DMS 273 treated with DMSO at 0.1 percent for 48 hours (cell line): ENCODE measurements around the gene SINHCAF.

Experiments
- DNase-seq: peaks from one replicate; lab custom pipeline; 2025; lab: John Stamatoyannopoulos, UW

SINHCAF gene

GRCh38 chr12:31331242-31331641 lies 5.3 kb upstream of the SINHCAF start:
- no peak for DNase-seq

GRCh38 chr12:31326736-31327659 lies 1.0 kb upstream of the SINHCAF start:
- no peak for DNase-seq

- DNase-seq, result no peak
Measured at GRCh38 chr12:31325524-31325875, 450 bp downstream of the SINHCAF start.

GRCh38 chr12:31324845-31325523 lies 966 bp downstream of the SINHCAF start:
- no peak for DNase-seq

GRCh38 chr12:31324116-31324844 lies 1.7 kb downstream of the SINHCAF start:
- DNase-seq, result no peak

GRCh38 chr12:31323391-31324115 lies 2.4 kb downstream of the SINHCAF start:
- DNase-seq, result no peak

- no peak for DNase-seq
Measured at GRCh38 chr12:31322801-31323207, 3.1 kb downstream of the SINHCAF start.

GRCh38 chr12:31321897-31322228 lies 4.1 kb downstream of the SINHCAF start:
- no peak for DNase-seq

GRCh38 chr12:31321186-31321896 lies 4.6 kb downstream of the SINHCAF start:
- no peak for DNase-seq

- no peak for DNase-seq
Measured at GRCh38 chr12:31318657-31319269, 7.2 kb downstream of the SINHCAF start.

GRCh38 chr12:31317471-31318395 lies 8.2 kb downstream of the SINHCAF start:
- DNase-seq, result no peak

- DNase-seq, result no peak
Measured at GRCh38 chr12:31316891-31317290, 9.1 kb downstream of the SINHCAF start.

GRCh38 chr12:31315784-31316465 lies 10.0 kb downstream of the SINHCAF start:
- no peak for DNase-seq

GRCh38 chr12:31315044-31315715 lies 10.8 kb downstream of the SINHCAF start:
- no peak for DNase-seq

- DNase-seq, result no peak
Measured at GRCh38 chr12:31312431-31312830, 13.5 kb downstream of the SINHCAF start.

- DNase-seq, result no peak
Measured at GRCh38 chr12:31311634-31312258, 14.2 kb downstream of the SINHCAF start.

GRCh38 chr12:31310488-31310887 lies 15.5 kb downstream of the SINHCAF start:
- DNase-seq, result no peak

- DNase-seq, result no peak
Measured at GRCh38 chr12:31309279-31309678, 16.7 kb downstream of the SINHCAF start.
